HK-2 (cell line): ENCODE data around the gene PDSS2.
"Not testable (repeated sequence)": the region's sequence is repeated elsewhere in the genome, so short reads cannot be mapped to it uniquely, and the experiment has no call there.

Experiments used
- DNase-seq: peaks from one replicate; pipeline ENCODE4 v3.0.0-alpha.2; 2018; ENCODE audit not compliant: unreplicated experiment

The PDSS2 gene

GRCh38 chr6:107321793-107322192 lies 137.6 kb downstream of the PDSS2 start:
- DNase-seq: no peak

- no peak for DNase-seq
Observed at GRCh38 chr6:107319906-107320530, 139.3 kb downstream of the PDSS2 start.

- peak; percentile 29 for DNase-seq
Observed at GRCh38 chr6:107318100-107318736, 141.1 kb downstream of the PDSS2 start.

GRCh38 chr6:107315114-107315513 lies 144.2 kb downstream of the PDSS2 start:
- DNase-seq: no peak

GRCh38 chr6:107314531-107314939 lies 144.8 kb downstream of the PDSS2 start:
- DNase-seq: no peak

GRCh38 chr6:107313776-107314175 lies 145.6 kb downstream of the PDSS2 start:
- DNase-seq: no peak

GRCh38 chr6:107310362-107310761 lies 149.0 kb downstream of the PDSS2 start:
- no peak for DNase-seq

GRCh38 chr6:107308677-107309076 lies 150.7 kb downstream of the PDSS2 start:
- no peak for DNase-seq

- DNase-seq: not testable (repeated sequence)
Observed at GRCh38 chr6:107305994-107306393, 153.4 kb downstream of the PDSS2 start.

GRCh38 chr6:107305391-107305790 lies 154.0 kb downstream of the PDSS2 start:
- DNase-seq: no peak

- DNase-seq: peak; percentile 64
Observed at GRCh38 chr6:107304421-107305025, 154.8 kb downstream of the PDSS2 start.

- no peak for DNase-seq
Observed at GRCh38 chr6:107293350-107293749, 166.0 kb downstream of the PDSS2 start.

- DNase-seq: no peak
Observed at GRCh38 chr6:107292715-107293271, 166.6 kb downstream of the PDSS2 start.

GRCh38 chr6:107290491-107290890 lies 168.9 kb downstream of the PDSS2 start:
- DNase-seq: no peak

GRCh38 chr6:107289258-107289657 lies 170.1 kb downstream of the PDSS2 start:
- not testable (repeated sequence) for DNase-seq

GRCh38 chr6:107285683-107286082 lies 173.7 kb downstream of the PDSS2 start:
- not testable (repeated sequence) for DNase-seq

- DNase-seq: no peak
Observed at GRCh38 chr6:107284805-107285204, 174.6 kb downstream of the PDSS2 start.

GRCh38 chr6:107280791-107281190 lies 178.6 kb downstream of the PDSS2 start:
- DNase-seq: no peak

GRCh38 chr6:107280001-107280400 lies 179.4 kb downstream of the PDSS2 start:
- not testable (repeated sequence) for DNase-seq

- DNase-seq: peak; percentile 4
Observed at GRCh38 chr6:107275330-107275865, 184.0 kb downstream of the PDSS2 start.

GRCh38 chr6:107274288-107274687 lies 185.1 kb downstream of the PDSS2 start:
- no peak for DNase-seq

GRCh38 chr6:107272246-107272645 lies 187.1 kb downstream of the PDSS2 start:
- no peak for DNase-seq
